Activated T-cell treated with anti-CD3 and anti-CD28 coated beads for 4 hours (primary cell): ENCODE measurements around the gene P3H3.
A peak's percentile ranks its signal among the peaks of the same experiment; 100 is the strongest.

Experiments
- DNase-seq: peaks from one replicate; pipeline ENCODE4 v3.0.0-alpha.2; 2020

Gene P3H3

GRCh38 chr12:6799147-6799546 is 29.1 kb upstream of the P3H3 start:
- no peak for DNase-seq

GRCh38 chr12:6807170-6807569 is 21.0 kb upstream of the P3H3 start:
- no peak for DNase-seq

- no peak for DNase-seq
Observed at GRCh38 chr12:6809056-6809455, 19.2 kb upstream of the P3H3 start.

- DNase-seq = no peak
Observed at GRCh38 chr12:6810758-6811157, 17.4 kb upstream of the P3H3 start.

- no peak for DNase-seq
Observed at GRCh38 chr12:6813363-6813762, 14.8 kb upstream of the P3H3 start.

- DNase-seq = no peak
Observed at GRCh38 chr12:6816598-6816997, 11.6 kb upstream of the P3H3 start.

GRCh38 chr12:6817098-6817497 is 11.1 kb upstream of the P3H3 start:
- DNase-seq = no peak

- no peak for DNase-seq
Observed at GRCh38 chr12:6817662-6818157, 10.5 kb upstream of the P3H3 start.

GRCh38 chr12:6818222-6818621 is 10.0 kb upstream of the P3H3 start:
- DNase-seq = no peak

GRCh38 chr12:6818645-6819044 is 9.6 kb upstream of the P3H3 start:
- DNase-seq = no peak

GRCh38 chr12:6819106-6820030 is 8.8 kb upstream of the P3H3 start:
- DNase-seq = no peak

- DNase-seq = no peak
Observed at GRCh38 chr12:6820166-6820565, 8.0 kb upstream of the P3H3 start.

- DNase-seq = no peak
Observed at GRCh38 chr12:6821591-6822425, 6.4 kb upstream of the P3H3 start, which contains the start of gene GPR162. Gene GPR162, plus strand, starts transcription at chr12:6821821. Its CDS starts 2,078 bp downstream, at chr12:6823899.

GRCh38 chr12:6822426-6823135 is 5.6 kb upstream of the P3H3 start:
- DNase-seq = no peak

- DNase-seq = no peak
Observed at GRCh38 chr12:6823182-6824084, 4.8 kb upstream of the P3H3 start.

GRCh38 chr12:6824085-6824775 is 4.0 kb upstream of the P3H3 start:
- DNase-seq = no peak

GRCh38 chr12:6824901-6825381 is 3.3 kb upstream of the P3H3 start:
- no peak for DNase-seq

- peak; percentile 77 for DNase-seq
Observed at GRCh38 chr12:6825398-6826124, 2.6 kb upstream of the P3H3 start.

GRCh38 chr12:6826125-6826733 is 2.0 kb upstream of the P3H3 start:
- no peak for DNase-seq
